ENCODE measurements around the gene PITPNM3. TPM values are rescaled to one million over a fixed set of nuclear protein-coding genes. Genes with fewer than 3 reads are reported as not detected.

The PITPNM3 gene
- total RNA-seq, 1 donor from 2014 or later, result 2.8 TPM

DNA sequence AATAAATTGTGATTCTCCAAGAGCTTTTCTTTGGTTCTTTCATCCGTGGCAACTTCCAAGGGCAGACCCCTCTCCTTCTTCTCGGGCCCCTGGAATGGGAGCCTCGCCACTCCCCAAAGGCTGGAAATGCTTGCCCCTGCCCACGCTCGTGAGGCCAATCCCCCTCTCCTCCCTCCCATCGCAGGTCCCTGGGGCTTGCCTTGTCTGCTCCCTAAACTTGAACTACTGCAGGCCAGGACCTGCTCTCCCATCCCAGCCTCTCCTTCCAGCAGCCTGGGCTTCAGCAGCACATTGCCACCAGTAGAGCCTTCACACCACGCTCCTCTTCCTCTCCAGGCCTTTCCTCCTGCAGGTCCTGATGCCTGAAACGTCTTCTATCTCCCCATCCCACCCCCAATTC, 11.1 kb downstream of the PITPNM3 start:
- TF ChIP-seq, protein P1, sequence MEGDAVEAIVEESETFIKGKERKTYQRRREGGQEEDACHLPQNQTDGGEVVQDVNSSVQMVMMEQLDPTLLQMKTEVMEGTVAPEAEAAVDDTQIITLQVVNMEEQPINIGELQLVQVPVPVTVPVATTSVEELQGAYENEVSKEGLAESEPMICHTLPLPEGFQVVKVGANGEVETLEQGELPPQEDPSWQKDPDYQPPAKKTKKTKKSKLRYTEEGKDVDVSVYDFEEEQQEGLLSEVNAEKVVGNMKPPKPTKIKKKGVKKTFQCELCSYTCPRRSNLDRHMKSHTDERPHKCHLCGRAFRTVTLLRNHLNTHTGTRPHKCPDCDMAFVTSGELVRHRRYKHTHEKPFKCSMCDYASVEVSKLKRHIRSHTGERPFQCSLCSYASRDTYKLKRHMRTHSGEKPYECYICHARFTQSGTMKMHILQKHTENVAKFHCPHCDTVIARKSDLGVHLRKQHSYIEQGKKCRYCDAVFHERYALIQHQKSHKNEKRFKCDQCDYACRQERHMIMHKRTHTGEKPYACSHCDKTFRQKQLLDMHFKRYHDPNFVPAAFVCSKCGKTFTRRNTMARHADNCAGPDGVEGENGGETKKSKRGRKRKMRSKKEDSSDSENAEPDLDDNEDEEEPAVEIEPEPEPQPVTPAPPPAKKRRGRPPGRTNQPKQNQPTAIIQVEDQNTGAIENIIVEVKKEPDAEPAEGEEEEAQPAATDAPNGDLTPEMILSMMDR (IDR thresholded peaks at IDR 0.05; ENCODE audit: unreplicated experiment), result no peak
- Mint-ChIP-seq H3K9me3 (ENCODE audit: low read depth) (no peaks in the 10 kb centered on the region), H3K27ac (no peak overlapping the region), H3K4me1 (ENCODE audit: low read depth) (peaks cover 3% of the 10 kb centered on the region), H3K27me3 (peaks cover 14% of the 10 kb centered on the region), H3K4me3 (ENCODE audit: low read depth) (no peak overlapping the region), H3K36me3 (ENCODE audit: insufficient read depth) (no peaks in the 10 kb centered on the region)
- DNase-seq (ENCODE audit: low spot score, unreplicated experiment), result no peak

DNA sequence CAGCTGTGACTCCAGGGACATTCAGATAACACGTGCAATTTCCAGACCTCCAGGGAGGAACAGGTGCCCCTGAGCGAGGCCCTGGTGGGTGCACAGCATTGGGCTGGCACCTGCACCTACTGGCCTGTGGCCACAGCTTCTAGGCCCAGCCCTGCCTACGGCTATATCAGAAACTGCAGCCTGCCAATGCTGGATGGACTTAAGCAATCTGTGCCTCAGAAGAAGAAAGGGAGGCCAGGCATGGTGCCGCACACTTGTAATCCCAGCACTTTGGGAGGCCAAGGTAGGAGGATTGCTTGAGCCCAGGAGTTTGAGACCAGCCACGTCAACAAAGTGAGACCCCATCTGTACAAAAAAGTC, 12.4 kb downstream of the PITPNM3 start:
- DNase-seq (ENCODE audit: low spot score, unreplicated experiment), result no peak
- peaks cover 3% of the 10 kb centered on the region for H3K4me1 Mint-ChIP-seq (ENCODE audit: low read depth)
- H3K36me3 Mint-ChIP-seq (ENCODE audit: insufficient read depth), result peaks cover 2% of the 10 kb centered on the region
- no peak overlapping the region for H3K4me3 Mint-ChIP-seq (ENCODE audit: low read depth)
- H3K9me3 Mint-ChIP-seq (ENCODE audit: low read depth), result peaks cover 3% of the 10 kb centered on the region
- H3K27ac Mint-ChIP-seq, result no peak overlapping the region
- TF ChIP-seq, protein P1 (IDR thresholded peaks at IDR 0.05; ENCODE audit: unreplicated experiment), result no peak
- H3K27me3 Mint-ChIP-seq, result peaks cover 14% of the 10 kb centered on the region

DNA sequence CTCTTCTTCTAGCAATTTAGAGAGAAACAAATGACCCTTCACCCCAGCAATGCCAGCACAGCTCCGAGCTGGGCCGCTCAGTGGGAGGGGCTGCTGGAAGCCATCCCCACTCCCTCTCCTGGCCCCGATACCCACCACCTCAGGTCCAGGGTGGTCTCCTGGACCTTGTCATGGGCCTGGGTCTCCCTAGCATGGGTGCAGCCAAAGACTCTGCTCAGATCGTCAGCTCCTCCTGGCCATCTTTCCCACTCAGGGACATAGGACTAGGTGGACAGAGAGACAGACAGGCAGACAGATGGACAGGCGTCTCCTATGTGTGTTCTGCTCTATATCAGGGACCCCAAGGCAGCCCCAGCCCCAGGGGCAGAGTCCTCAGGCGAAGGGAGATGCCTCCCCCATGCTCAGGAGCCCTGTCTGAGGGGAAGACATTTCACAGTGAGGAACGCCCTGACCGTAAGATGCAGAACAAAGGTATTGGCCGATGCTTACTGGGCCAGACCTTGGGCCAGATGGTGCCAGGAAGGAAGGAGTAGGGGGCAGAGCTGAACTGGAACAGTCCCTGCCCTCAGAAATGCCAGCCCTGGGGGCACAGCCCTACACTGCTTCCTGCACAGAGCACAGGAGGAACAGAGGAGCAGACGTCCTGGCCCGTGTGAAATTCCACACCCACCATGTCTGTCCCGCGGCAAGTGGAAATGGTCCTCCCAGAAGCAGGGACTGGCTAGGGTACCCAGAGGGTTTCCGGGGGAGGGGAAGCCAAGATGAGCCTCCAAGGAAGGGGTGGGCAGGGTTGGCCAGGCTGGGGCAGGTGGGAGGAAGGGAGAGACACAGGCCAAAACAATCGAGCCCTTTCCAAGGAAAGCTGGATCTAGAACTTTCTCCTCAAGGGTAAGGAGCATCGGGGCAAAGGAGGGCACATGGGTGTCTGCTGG, 13.0 kb downstream of the PITPNM3 start:
- TF ChIP-seq, protein P1 (IDR thresholded peaks at IDR 0.05; ENCODE audit: unreplicated experiment), result no peak
- Mint-ChIP-seq H3K27ac (no peak overlapping the region), H3K27me3 (peaks cover 14% of the 10 kb centered on the region), H3K4me1 (ENCODE audit: low read depth) (no peaks in the 10 kb centered on the region), H3K4me3 (ENCODE audit: low read depth) (no peak overlapping the region), H3K9me3 (ENCODE audit: low read depth) (peaks cover 3% of the 10 kb centered on the region), H3K36me3 (ENCODE audit: insufficient read depth) (peaks cover 2% of the 10 kb centered on the region)
- DNase-seq (ENCODE audit: low spot score, unreplicated experiment), result no peak

DNA sequence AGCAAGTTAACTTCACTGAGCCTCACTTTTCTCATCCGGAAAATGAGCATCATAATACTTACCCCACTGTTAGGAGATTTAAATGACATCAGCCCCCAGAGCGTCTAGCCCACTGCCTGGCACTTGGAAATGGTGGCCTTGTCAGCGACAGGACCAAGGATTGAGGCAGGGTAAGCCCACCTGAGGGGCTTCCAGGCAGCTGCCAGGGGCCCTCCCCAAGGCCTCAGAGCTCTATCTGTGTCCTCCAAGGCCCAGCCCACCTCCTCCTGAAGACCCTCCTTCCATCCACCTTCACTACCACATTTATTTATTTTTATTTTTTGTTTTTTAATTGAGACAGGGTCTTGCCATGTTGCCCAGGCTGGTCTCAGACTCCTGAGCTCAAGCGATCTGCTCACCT, 13.8 kb downstream of the PITPNM3 start:
- peaks cover 2% of the 10 kb centered on the region for H3K36me3 Mint-ChIP-seq (ENCODE audit: insufficient read depth)

DNA sequence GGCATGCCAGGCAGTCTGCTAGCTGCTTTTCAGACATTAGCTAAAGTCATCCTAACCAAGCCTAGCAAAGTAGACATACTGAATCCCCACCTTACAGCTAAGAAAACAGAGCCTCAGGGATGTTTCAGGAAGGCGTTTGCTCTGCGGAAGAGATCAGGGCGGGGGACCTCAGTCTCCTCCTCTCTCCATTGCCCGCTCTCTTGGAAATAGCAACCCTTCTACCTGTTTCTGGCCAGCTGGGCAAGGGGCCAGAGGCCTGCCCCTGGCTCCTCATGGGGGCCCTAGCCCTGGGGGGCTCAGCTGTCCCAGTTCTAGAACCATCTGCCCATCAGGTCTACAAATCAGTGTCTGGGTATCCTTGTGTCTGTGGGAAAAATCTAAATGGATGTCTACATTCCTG, 14.5 kb downstream of the PITPNM3 start:
- TF ChIP-seq, protein P1 (IDR thresholded peaks at IDR 0.05; ENCODE audit: unreplicated experiment), result no peak
- no peak overlapping the region for H3K4me3 Mint-ChIP-seq (ENCODE audit: low read depth)
- no peak for DNase-seq (ENCODE audit: low spot score, unreplicated experiment)
- H3K9me3 Mint-ChIP-seq (ENCODE audit: low read depth), result peaks cover 3% of the 10 kb centered on the region
- H3K27me3 Mint-ChIP-seq, result peaks cover 12% of the 10 kb centered on the region
- no peaks in the 10 kb centered on the region for H3K4me1 Mint-ChIP-seq (ENCODE audit: low read depth)
- H3K36me3 Mint-ChIP-seq (ENCODE audit: insufficient read depth), result peaks cover 2% of the 10 kb centered on the region
- H3K27ac Mint-ChIP-seq, result no peak overlapping the region

More for the DNA sequence above, 13.8 kb downstream of the PITPNM3 start:
- Mint-ChIP-seq H3K27me3 (peaks cover 14% of the 10 kb centered on the region), H3K4me1 (ENCODE audit: low read depth) (no peaks in the 10 kb centered on the region), H3K4me3 (ENCODE audit: low read depth) (no peak overlapping the region), H3K9me3 (ENCODE audit: low read depth) (peaks cover 3% of the 10 kb centered on the region), H3K27ac (no peak overlapping the region)
- DNase-seq (ENCODE audit: low spot score, unreplicated experiment), result no peak
- TF ChIP-seq, protein P1 (IDR thresholded peaks at IDR 0.05; ENCODE audit: unreplicated experiment), result no peak
